HG03442 (cell line): ENCODE measurements around the gene FARP1.

ENCODE experiments used
- ATAC-seq: cut with Tn5 transposase; IDR thresholded peaks from one replicate; pipeline ENCODE4 v1.9.1; 2021; ENCODE audit warnings: mild to moderate bottlenecking, moderate library complexity; ENCODE audit not compliant: unreplicated experiment

The FARP1 gene

GRCh38 chr13:98377635-98378378 is 234.9 kb downstream of the FARP1 start:
- ATAC-seq = no peak

GRCh38 chr13:98384739-98385138 is 241.8 kb downstream of the FARP1 start:
- ATAC-seq = no peak

- no peak for ATAC-seq
Measured at GRCh38 chr13:98385606-98386005, 242.7 kb downstream of the FARP1 start.

GRCh38 chr13:98386637-98387036 is 243.7 kb downstream of the FARP1 start:
- no peak for ATAC-seq

- ATAC-seq = no peak
Measured at GRCh38 chr13:98389319-98389718, 246.4 kb downstream of the FARP1 start.

GRCh38 chr13:98390086-98390715 is 247.3 kb downstream of the FARP1 start:
- ATAC-seq = no peak

GRCh38 chr13:98393873-98394272 is 251.0 kb downstream of the FARP1 start:
- no peak for ATAC-seq

- no peak for ATAC-seq
Measured at GRCh38 chr13:98394820-98395510, 252.1 kb downstream of the FARP1 start.

GRCh38 chr13:98396071-98396710 is 253.3 kb downstream of the FARP1 start:
- ATAC-seq = no peak

GRCh38 chr13:98397221-98397620 is 254.3 kb downstream of the FARP1 start:
- no peak for ATAC-seq

GRCh38 chr13:98397861-98398260 is 255.0 kb downstream of the FARP1 start:
- no peak for ATAC-seq

GRCh38 chr13:98398581-98398980 is 255.7 kb downstream of the FARP1 start:
- ATAC-seq = no peak

GRCh38 chr13:98399756-98400155 is 256.9 kb downstream of the FARP1 start:
- no peak for ATAC-seq

- ATAC-seq = no peak
Measured at GRCh38 chr13:98401934-98402333, 259.0 kb downstream of the FARP1 start.

- ATAC-seq = no peak
Measured at GRCh38 chr13:98403076-98403475, 260.2 kb downstream of the FARP1 start.

GRCh38 chr13:98405107-98405571 is 262.2 kb downstream of the FARP1 start:
- ATAC-seq = no peak

- no peak for ATAC-seq
Measured at GRCh38 chr13:98405690-98406344, 262.9 kb downstream of the FARP1 start.

GRCh38 chr13:98406427-98406826 is 263.5 kb downstream of the FARP1 start:
- no peak for ATAC-seq

GRCh38 chr13:98406971-98407370 is 264.1 kb downstream of the FARP1 start:
- no peak for ATAC-seq

GRCh38 chr13:98407575-98407974 is 264.7 kb downstream of the FARP1 start:
- ATAC-seq = no peak

GRCh38 chr13:98409281-98409680 is 266.4 kb downstream of the FARP1 start:
- no peak for ATAC-seq
